PC-3 (cell line): ENCODE measurements around the gene SPINDOC. TPM values are rescaled to one million over a fixed set of nuclear protein-coding genes. Genes with fewer than 3 reads are reported as not detected.

Experiments
- ATAC-seq: fragments of 200-7000 bp; cut with Tn5 transposase; 2 replicates; pipeline ENCODE4 v1.9.1; 2020; ENCODE audit warnings: mild to moderate bottlenecking, moderate library complexity
- BruUV-seq: library from RNA; stranded (reverse); fragments of 400-500 nt; replicated peaks from 2 replicates; lab custom pipeline; 2021; lab: Mats Ljungman, UMichigan
- CTCF ChIA-PET: fragments of 300-600 bp; sonication (Branson Sonifier 250); formaldehyde crosslinking; loops from one replicate; lab custom pipeline; 2022; ENCODE audit warnings: antibody characterized with exemption; lab: Charles Lee
- POLR2A ChIA-PET: fragments of 300-600 bp; sonication (Branson Sonifier 250); formaldehyde crosslinking; loops from one replicate; lab custom pipeline; 2022; ENCODE audit warnings: antibody characterized with exemption; ENCODE audit not compliant: unreplicated experiment; lab: Charles Lee
- DNase-seq: peaks from one replicate; pipeline ENCODE4 v3.0.0-alpha.2; 2015
- H2AFZ ChIP-seq: fragments of 300-600 bp; sonication (generic); 2 replicates; pipeline ENCODE4 v1.6.0; 2016; ENCODE audit warnings: antibody characterized with exemption, low read length
- H3F3A ChIP-seq: fragments of 300-600 bp; sonication (generic); one replicate; pipeline ENCODE4 v1.6.0; 2017; ENCODE audit warnings: antibody characterized with exemption, low read length, control low read depth, mild to moderate bottlenecking; ENCODE audit not compliant: unreplicated experiment
- H3K27ac ChIP-seq: fragments of 300-600 bp; sonication (generic); 2 replicates; pipeline ENCODE4 v1.5.1; 2016; ENCODE audit warnings: mild to moderate bottlenecking, low read length
- H3K27me3 ChIP-seq: fragments of 300-600 bp; sonication (generic); 2 replicates; pipeline ENCODE4 v1.6.1; 2016; ENCODE audit warnings: low read length, mixed read lengths
- H3K36me3 ChIP-seq: fragments of 300-600 bp; sonication (generic); 2 replicates; pipeline ENCODE4 v1.6.1; 2016; ENCODE audit warnings: low read depth, mixed run types, low read length, mixed read lengths
- H3K4me1 ChIP-seq: fragments of 300-600 bp; sonication (generic); 2 replicates; pipeline ENCODE4 v1.5.1; 2016; ENCODE audit warnings: low read length; ENCODE audit not compliant: insufficient read depth
- H3K4me2 ChIP-seq: fragments of 300-600 bp; sonication (generic); 2 replicates; pipeline ENCODE4 v1.6.0; 2016; ENCODE audit warnings: low read length
- H3K4me3 ChIP-seq: fragments of 300-600 bp; sonication (generic); 2 replicates; pipeline ENCODE4 v1.5.1; 2016; ENCODE audit warnings: mild to moderate bottlenecking, low read length, mixed read lengths
- H3K79me2 ChIP-seq: fragments of 300-600 bp; sonication (generic); 2 replicates; pipeline ENCODE4 v1.6.1; 2017; ENCODE audit warnings: low read length, mixed read lengths
- H3K9ac ChIP-seq: fragments of 300-600 bp; sonication (generic); 2 replicates; pipeline ENCODE4 v1.6.0; 2016; ENCODE audit warnings: mild to moderate bottlenecking, low read length
- H3K9me2 ChIP-seq: fragments of 300-600 bp; sonication (generic); replicated peaks from 2 replicates; pipeline ENCODE4 v1.6.1; 2016; ENCODE audit warnings: mixed run types, low read length, mixed read lengths
- H3K9me3 ChIP-seq: fragments of 300-600 bp; sonication (generic); 2 replicates; pipeline ENCODE4 v1.6.1; 2016; ENCODE audit warnings: low read length, mixed read lengths
- H4K20me1 ChIP-seq: fragments of 300-600 bp; sonication (generic); 2 replicates; pipeline ENCODE4 v1.6.1; 2016; ENCODE audit warnings: low read length, mixed read lengths
- EZH2 ChIP-seq: fragments of 300-600 bp; sonication (generic); IDR thresholded peaks from one replicate; pipeline ENCODE4 v1.6.1; 2017; ENCODE audit warnings: antibody characterized with exemption, mild to moderate bottlenecking, low read length; ENCODE audit not compliant: unreplicated experiment
- EZH2phosphoT487 ChIP-seq: fragments of 300-600 bp; sonication (generic); IDR thresholded peaks from 2 replicates; pipeline ENCODE4 v1.6.1; 2018; ENCODE audit warnings: mild to moderate bottlenecking, antibody characterized with exemption, low read length, borderline replicate concordance
- intact Hi-C: fragments of 100-400 bp; cut with micrococcal nuclease; formaldehyde crosslinking; loops from 2 replicates; pipeline ENCODE4 v1.9.0; 2023
- total RNA-seq: library from RNA; depleted of rRNA; stranded (reverse); fragments of >200 nt; gene quantifications from 2 replicates; pipeline ENCODE4 v1.2.3, GENCODE V29; 2014
- TF ChIP-seq, protein P1 (sequence below): fragments of 300-600 bp; sonication (generic); conservative IDR thresholded peaks from 2 replicates; pipeline ENCODE4 v1.5.1; 2017; ENCODE audit warnings: antibody characterized with exemption, low read depth, mild to moderate bottlenecking, low read length

The SPINDOC gene
- total RNA-seq, 1 experiment from 2014 or later, result 61.5 TPM

DNA sequence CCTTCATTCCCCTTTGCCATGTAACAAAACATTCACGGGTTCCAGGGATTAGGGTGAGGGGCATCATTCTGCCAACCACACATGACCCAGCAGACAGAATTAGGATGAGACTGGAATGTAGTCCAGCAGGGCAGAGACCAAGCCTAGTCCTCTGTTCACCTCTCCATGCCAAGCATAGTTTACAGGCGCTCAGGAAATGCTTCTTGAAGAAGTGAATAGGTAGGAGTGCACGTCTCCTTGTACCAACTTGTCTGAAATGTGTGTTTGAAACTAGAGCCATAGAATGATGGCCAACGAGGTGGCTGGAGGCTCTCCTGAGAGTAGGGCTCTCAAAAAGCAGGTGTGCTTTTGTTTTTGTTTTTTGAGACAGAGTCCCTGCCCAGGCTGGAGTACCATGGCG lies 8.2 kb downstream of the SPINDOC start:
- no peak for TF ChIP-seq EZH2
- TF ChIP-seq, protein P1, sequence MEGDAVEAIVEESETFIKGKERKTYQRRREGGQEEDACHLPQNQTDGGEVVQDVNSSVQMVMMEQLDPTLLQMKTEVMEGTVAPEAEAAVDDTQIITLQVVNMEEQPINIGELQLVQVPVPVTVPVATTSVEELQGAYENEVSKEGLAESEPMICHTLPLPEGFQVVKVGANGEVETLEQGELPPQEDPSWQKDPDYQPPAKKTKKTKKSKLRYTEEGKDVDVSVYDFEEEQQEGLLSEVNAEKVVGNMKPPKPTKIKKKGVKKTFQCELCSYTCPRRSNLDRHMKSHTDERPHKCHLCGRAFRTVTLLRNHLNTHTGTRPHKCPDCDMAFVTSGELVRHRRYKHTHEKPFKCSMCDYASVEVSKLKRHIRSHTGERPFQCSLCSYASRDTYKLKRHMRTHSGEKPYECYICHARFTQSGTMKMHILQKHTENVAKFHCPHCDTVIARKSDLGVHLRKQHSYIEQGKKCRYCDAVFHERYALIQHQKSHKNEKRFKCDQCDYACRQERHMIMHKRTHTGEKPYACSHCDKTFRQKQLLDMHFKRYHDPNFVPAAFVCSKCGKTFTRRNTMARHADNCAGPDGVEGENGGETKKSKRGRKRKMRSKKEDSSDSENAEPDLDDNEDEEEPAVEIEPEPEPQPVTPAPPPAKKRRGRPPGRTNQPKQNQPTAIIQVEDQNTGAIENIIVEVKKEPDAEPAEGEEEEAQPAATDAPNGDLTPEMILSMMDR, result no peak
- no peak for TF ChIP-seq EZH2phosphoT487
- ATAC-seq (no peak), DNase-seq (peak; percentile 1)
- peaks cover 16% of the 10 kb centered on the region for H3K79me2 ChIP-seq
- no peak overlapping the region for H3K4me3 ChIP-seq
- no peaks in the 10 kb centered on the region for H3K27me3 ChIP-seq
- no peak overlapping the region for H3K27ac ChIP-seq
- H4K20me1 ChIP-seq, result peaks cover 11% of the 10 kb centered on the region
- no peak overlapping the region for H2AFZ ChIP-seq
- no TSS peak for BruUV-seq
- intact Hi-C loops, result no loop called here
- H3K9me2 ChIP-seq, result no peaks in the 10 kb centered on the region
- H3K4me2 ChIP-seq, result no peak overlapping the region
- CTCF ChIA-PET, result no interaction called here
- no peaks in the 10 kb centered on the region for H3K9me3 ChIP-seq
- POLR2A ChIA-PET, result no interaction called here
- H3K9ac ChIP-seq, result no peak overlapping the region
- H3K4me1 ChIP-seq, result no peaks in the 10 kb centered on the region
- H3K36me3 ChIP-seq, result peaks cover 65% of the 10 kb centered on the region
- no peaks in the 10 kb centered on the region for H3F3A ChIP-seq

- H3K27me3 ChIP-seq, result no peaks in the 10 kb centered on the region
- no peaks in the 10 kb centered on the region for H3K4me1 ChIP-seq
- TF ChIP-seq EZH2phosphoT487 (no peak), EZH2 (no peak)
- TF ChIP-seq, protein P1, result no peak
- ATAC-seq (no peak), DNase-seq (no peak)
- H4K20me1 ChIP-seq, result no peaks in the 10 kb centered on the region
- no peaks in the 10 kb centered on the region for H3K79me2 ChIP-seq
- H3K36me3 ChIP-seq, result peaks cover 37% of the 10 kb centered on the region
- intact Hi-C loops, result no loop called here
- H3K9me3 ChIP-seq, result no peaks in the 10 kb centered on the region
- ChIA-PET CTCF (no interaction called here), POLR2A (no interaction called here)
- H3F3A ChIP-seq, result no peaks in the 10 kb centered on the region
- BruUV-seq, result no TSS peak
- no peak overlapping the region for H3K4me2 ChIP-seq
- H3K27ac ChIP-seq, result no peak overlapping the region
- H3K9ac ChIP-seq, result no peak overlapping the region
- H2AFZ ChIP-seq, result no peak overlapping the region
- no peak overlapping the region for H3K4me3 ChIP-seq
- no peaks in the 10 kb centered on the region for H3K9me2 ChIP-seq
These were observed 13.4 kb downstream of the SPINDOC start for GRCh38 chr11:63826471-63827190.

- Histone ChIP-seq H3K9me3 (no peaks in the 10 kb centered on the region), H2AFZ (no peak overlapping the region), H3K4me3 (no peak overlapping the region), H3K79me2 (no peaks in the 10 kb centered on the region), H3K36me3 (peaks cover 12% of the 10 kb centered on the region; the same call in 1 of the 2 replicates), H3K9me2 (no peaks in the 10 kb centered on the region), H3K9ac (no peak overlapping the region), H3F3A (no peaks in the 10 kb centered on the region), H3K4me1 (no peaks in the 10 kb centered on the region), H3K27ac (no peak overlapping the region), H4K20me1 (no peaks in the 10 kb centered on the region), H3K4me2 (no peak overlapping the region), H3K27me3 (no peaks in the 10 kb centered on the region)
- DNase-seq (no peak), ATAC-seq (peak; percentile 68)
- TF ChIP-seq, protein P1, result peak; percentile 59
- no peak for TF ChIP-seq EZH2phosphoT487
- ChIA-PET POLR2A (no interaction called here), CTCF (no interaction called here)
- BruUV-seq, result no TSS peak
- intact Hi-C loops, result no loop called here
These were observed 16.7 kb downstream of the SPINDOC start for GRCh38 chr11:63829823-63830489.
